Activated T-helper 9 cell treated with anti-CD3 and anti-CD28 coated beads, Interleukin-2, amount 50 U/mL, for 16 hours (primary cell): Measurements from ENCODE around the gene ZSWIM1.

ENCODE experiments used
- DNase-seq: peaks from one replicate; pipeline ENCODE4 v3.0.0-alpha.2; 2020; ENCODE audit warnings: low read depth

The ZSWIM1 gene

DNA sequence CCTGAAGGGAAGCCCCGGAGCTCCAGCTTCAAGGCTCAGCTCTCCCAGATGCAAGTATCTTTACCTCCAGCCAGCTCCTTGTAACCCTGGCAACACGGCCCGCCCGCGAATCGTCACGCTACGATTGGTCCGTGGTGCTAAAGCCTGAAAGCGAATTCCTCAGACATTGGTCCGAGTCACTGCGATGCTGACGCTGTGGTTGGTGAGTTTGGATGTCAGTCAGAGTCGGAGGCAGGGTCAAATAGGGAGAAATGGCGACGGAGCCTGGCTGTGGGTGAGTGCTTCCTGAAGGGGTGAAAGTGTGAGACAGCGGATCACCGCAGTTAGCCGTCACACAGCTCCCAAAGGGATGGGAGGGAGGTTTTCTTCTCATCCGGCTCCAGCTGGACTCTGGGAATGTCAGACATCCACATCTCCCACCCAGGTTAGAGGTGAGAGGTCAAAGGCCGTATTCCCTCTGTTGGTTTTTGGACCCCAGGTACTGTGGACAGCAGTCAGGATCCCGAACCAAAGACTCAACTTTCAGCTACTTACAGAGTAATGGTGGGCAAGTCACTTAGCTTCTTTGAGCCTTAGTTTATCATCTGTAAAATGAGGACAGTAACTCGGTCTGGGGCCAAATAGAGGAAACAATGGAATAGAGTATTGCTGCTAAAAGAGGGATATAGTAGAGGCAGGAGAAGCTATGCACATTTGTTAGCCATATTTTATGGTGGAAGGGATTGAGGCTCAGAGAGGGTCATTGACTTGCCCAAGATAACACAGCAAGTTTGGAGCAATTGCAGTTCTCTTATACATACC lies at the start of gene ZSWIM1:
Gene ZSWIM1, plus strand, starts transcription at position 240 of the 801 bp plus-strand sequence. CDS start 1,366 bp downstream, outside the sequence.
- peak; percentile 96 for DNase-seq

GRCh38 chr20:45832619-45833018 lies 48.4 kb upstream of the ZSWIM1 start:
- no peak for DNase-seq

DNA sequence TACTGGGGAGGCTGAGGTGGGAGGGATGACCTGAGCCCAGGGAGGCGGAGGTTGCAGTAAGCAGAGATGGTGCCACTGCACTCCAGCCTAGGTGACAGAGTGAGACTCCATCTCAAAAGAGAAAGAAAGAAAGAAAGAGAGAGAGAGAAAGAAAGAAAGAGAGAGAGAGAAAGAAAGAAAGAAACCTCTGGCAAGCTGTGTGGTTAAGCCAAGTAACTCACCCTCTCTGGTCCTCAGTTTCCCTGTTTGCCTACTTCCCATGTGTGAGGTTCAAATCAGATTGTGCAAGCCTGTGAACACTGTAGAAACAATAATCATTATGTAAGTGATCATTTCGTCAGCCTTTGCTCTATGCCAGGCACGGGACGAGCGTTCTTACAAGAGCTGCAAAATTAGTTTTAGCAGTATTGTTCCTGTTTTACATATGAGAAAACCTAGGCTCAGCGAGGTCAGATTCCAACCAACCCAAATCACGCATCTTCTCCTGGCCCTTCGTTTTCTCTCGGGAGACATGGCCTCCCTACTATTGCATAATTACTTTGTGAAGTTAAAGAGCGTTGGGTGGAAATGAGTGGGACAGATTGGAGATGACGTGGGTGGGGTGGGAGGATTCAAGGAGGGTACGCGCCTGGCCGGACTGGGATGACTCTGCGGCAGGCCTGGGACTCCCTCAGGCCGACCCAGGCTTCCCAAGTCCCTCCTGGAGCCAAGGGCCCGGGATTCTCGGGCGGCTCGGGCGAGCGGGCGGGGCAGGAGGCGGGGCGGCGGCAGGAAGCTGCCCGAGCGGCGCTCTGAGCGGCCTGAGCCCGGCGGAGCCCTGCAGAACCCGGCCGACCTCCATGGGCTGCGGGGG lies 47.8 kb upstream of the ZSWIM1 start, which contains the start of gene SNX21:
Gene SNX21, plus strand, starts transcription at position 770 of the 853 bp plus-strand sequence. CDS start 121 bp downstream, outside the sequence.
- DNase-seq, result no peak

DNA sequence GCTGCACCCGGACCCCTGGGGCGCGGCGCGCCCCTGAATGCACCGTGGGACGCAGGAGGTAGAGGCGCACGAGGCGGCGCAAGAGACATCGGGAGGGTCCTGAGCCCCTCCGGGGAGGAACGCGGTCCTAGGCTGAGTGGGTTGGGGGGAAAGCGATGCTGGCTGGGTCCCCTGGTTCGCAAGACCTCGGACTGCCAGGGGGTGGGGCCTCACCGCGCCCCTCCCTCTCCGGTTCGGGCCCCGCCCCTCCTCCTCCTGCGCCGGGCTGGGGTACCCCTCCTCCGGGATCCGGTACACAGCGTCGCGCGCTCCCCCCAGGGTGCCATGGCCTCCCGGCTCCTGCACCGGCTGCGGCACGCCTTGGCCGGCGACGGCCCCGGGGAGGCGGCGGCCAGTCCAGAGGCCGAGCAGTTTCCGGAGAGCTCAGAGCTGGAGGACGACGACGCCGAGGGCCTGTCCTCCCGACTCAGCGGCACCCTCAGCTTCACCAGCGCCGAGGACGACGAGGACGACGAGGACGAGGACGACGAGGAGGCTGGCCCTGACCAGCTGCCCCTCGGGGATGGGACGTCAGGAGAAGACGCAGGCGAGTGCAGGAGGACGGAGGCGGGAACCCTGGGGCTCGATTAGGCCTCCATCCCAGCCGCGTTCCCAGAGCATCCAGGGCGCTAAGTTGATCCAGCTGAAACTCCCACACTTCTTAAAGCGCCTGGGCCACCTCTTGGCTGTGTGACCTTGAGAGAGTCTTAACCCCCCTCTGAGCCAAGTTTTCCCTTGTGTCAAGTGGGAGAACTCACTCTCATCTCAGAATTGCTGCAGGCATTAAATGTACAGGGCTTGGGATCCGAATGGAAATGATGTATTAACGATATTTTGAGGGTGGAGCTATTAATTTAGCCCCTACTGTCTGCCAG lies 46.9 kb upstream of the ZSWIM1 start:
- peak; percentile 17 for DNase-seq

- DNase-seq, result no peak
These were observed 46.2 kb upstream of the ZSWIM1 start for GRCh38 chr20:45834797-45835161.

GRCh38 chr20:45835329-45835765 lies 45.7 kb upstream of the ZSWIM1 start:
- no peak for DNase-seq

DNA sequence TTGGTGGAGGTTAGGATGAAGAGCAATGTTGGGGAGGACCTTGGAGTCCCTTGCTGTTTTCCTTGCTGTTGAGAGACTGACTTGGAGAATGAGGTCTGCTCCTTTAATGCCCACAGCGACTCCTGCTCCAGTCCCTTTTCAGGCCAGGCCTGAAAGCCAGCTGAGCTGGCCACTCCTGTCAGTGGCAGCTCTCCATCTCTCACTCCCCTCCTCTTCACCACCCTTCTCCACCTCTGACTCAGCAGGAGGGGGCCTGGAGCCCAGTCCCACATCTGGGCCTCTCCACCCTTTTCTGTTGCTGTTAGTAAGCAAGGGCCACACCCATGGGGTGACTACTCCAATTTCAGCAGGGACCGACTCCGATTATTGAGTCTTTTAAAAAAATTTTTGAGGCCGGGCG lies 45.2 kb upstream of the ZSWIM1 start:
- DNase-seq, result no peak

GRCh38 chr20:45836841-45837240 lies 44.2 kb upstream of the ZSWIM1 start:
- no peak for DNase-seq

DNA sequence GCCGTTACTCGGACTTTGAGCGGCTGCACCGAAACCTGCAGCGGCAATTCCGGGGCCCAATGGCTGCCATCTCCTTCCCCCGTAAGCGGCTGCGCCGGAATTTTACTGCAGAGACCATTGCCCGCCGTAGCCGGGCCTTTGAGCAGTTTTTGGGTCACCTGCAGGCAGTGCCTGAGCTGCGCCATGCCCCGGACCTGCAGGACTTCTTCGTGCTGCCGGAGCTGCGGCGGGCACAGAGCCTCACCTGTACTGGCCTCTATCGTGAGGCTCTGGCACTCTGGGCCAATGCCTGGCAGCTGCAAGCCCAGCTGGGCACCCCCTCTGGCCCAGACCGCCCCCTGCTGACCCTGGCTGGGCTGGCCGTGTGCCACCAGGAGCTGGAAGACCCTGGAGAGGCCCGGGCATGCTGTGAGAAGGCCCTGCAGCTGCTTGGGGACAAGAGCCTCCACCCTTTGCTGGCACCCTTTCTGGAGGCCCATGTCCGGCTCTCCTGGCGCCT lies 40.3 kb upstream of the ZSWIM1 start:
- DNase-seq, result no peak

DNA sequence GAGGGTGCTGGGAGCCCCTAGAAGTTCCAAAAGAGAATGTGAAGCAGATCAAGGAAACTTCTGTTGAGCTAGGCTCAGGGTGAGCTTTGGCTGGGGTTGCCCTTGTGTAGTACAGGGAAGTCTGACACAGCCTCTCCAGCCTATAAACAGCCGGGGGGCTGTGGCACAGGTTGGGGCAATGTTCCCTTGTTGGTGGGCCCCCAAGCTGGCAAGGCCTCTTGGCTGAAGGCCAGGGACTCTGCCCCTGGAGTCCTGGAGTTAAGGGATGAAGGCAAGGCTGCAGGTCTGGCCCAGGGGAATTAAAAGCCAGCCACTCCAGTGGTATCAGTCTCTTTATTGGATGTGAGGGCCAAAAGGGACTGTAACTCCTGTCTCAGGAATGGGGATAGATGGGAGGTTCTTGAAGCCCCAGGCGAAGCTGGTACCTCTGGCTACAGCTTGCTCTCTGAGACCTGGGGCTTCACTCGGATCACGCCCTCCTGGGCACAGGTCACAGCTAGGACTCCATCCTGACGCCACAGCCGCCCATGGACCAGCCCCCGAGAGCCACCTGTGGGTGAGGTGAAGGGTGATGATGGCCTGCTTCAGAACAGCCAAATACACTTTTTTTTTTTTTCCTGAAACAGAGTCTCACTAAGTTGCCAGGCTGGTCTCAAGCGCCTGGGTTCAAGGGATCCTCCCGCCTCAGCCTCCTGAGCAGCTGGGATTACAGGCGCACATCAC lies 39.5 kb upstream of the ZSWIM1 start:
- no peak for DNase-seq

DNA sequence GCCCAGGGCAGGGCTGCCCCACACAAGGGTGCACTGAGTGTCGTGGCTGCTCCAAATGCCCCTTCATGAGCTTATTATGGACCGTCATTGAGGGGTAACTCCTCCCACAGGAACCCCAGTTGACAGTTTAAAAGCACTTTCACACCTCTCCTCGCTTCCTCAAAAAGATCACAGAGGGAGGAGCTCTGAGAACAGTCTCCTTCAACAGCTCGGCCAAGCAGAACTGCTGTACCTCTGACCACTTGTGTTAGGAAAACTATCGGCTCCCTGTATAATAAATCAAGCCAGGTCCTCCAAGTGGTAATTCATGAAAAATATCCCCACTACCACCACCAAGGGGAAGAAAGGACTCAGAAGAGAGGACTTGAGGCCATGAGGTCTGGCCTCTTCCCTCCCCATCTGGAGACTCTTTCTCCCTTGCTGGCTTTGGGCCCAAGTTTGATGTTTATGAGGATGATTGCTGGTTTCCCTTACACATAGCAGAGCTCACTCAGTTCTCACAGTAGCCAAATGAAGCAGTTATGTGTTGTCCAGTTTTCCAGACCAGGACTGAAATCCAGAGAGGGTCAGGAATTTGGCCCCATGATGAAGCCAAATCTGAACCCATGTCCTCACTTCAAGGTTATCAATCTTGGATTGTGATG lies 38.7 kb upstream of the ZSWIM1 start:
- no peak for DNase-seq

- no peak for DNase-seq
These were observed 37.5 kb upstream of the ZSWIM1 start for GRCh38 chr20:45843506-45843905.

GRCh38 chr20:45845452-45845851 lies 35.6 kb upstream of the ZSWIM1 start:
- DNase-seq, result no peak

DNA sequence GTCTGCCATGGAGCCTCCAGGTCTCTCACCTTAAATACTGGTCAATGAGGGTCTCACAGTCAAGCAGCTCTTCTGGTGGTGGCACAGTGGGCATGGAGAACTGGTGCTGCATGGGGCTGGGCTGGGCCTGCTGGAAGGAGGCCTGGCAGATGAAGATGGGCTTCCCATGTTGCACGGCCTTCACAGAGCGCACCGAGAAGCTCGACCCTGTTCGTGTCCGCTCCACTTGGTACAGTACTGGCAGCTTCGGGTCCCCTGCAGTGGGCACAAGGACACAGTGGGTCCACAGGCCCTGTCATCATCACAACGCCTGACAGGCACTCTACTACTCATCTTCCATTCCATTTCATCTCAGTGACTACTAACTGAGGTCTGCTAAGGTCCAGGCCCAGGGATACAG lies 32.6 kb upstream of the ZSWIM1 start:
- DNase-seq, result no peak

DNA sequence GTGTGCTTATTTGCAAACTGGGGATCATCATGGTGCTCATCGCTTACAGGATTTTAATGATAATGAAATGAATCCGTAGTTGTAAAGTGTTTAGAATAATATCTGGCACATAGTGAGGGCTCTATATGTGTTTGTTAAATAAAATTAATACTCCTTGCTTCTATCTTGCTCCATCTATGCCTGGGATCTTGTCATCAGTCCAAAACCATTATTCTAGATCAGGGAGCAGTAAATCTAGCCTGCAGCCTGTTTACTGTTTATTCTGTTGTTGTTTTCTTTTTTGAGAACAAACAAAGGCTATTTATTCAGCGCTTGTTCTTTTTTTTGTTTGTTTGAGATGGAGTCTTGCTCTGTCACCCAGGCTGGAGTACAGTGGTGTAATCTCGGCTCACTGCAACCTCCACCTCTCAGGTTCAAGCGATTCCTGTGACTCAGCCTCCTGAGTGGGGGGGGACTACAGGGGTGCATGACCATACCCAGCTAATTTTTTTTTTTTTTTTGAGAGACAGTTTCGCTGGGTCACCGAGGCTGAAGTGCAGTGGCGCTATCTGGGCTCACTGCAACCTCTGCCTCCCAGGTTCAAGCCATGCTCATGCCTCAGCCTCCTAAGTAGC lies 32.0 kb upstream of the ZSWIM1 start:
- no peak for DNase-seq

GRCh38 chr20:45850238-45850637 lies 30.8 kb upstream of the ZSWIM1 start:
- no peak for DNase-seq

DNA sequence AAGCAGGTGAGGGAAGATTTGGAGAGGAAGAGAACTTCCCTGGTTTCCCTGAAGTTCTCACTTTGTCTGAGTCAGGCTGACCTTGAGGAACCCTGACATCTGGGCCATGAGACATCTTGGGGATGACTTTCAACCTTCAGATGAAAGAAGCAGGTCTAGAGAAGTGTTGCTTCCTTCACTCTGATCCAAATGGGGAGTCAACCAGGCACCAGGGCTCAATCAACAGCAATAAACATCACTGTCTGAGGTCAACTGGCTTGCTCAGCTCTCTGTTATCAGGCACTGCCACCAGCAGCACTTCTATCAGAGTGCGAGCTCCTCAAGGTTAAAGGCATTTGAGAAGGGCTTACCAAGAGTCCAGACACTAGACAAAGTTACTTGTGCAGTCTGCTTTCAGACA lies 30.1 kb upstream of the ZSWIM1 start:
- no peak for DNase-seq

GRCh38 chr20:45851501-45851900 lies 29.5 kb upstream of the ZSWIM1 start:
- DNase-seq, result no peak

DNA sequence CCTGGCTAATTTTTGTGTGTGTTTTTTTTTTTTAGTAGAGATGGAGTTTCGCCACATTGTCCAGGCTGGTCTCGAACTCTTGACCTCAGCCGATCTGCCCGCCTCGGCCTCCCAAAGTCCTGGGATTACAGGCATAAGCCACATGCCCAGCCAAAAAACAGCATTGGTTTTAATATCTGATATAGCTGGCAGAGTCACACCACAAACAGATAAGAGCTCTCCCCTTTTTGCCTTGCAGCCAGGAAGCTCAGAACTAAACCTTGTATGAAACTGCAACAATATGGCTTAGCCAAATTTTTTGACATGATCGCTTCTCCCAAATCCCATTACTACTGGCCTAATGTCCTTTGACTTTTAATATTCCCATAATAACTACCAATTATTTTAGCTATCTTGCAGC lies 28.7 kb upstream of the ZSWIM1 start:
- DNase-seq, result no peak

- no peak for DNase-seq
These were observed 27.5 kb upstream of the ZSWIM1 start for GRCh38 chr20:45853484-45853883.
